ENCODE results near the gene RBM47.

RBM47 gene

DNA sequence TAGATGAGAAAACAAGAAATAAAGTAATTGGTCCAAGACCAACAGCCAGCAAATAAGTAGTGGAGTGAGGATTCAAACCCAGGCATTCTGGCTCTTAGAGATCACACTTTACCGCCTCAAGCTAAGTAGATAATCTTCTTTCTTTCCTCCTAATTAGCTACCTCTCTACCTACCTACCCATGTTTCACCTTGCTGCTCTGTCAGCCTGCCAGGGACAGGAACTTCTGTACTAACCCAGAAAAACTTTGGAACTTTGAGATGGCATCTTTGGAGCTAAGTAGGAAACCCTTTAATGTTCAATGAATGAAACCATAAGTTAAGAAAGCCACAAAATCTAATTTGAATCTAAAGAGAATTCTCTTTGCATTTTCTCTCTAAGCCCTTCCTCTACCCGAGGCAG is 149.4 kb downstream of the RBM47 start:
- no peak for TF ChIP-seq POLR2AphosphoS5 (IDR thresholded peaks at IDR 0.05; ENCODE audit: low read depth, low read length)
- TF ChIP-seq POU2F2 (IDR thresholded peaks at IDR 0.05; ENCODE audit: low read depth, low read length) = no peak
- TF ChIP-seq POLR2A (IDR thresholded peaks at IDR 0.05; ENCODE audit: low read depth, low read length) = no peak
- no peak for TF ChIP-seq TAF1 (IDR thresholded peaks at IDR 0.05; ENCODE audit: low read depth, low read length)

DNA sequence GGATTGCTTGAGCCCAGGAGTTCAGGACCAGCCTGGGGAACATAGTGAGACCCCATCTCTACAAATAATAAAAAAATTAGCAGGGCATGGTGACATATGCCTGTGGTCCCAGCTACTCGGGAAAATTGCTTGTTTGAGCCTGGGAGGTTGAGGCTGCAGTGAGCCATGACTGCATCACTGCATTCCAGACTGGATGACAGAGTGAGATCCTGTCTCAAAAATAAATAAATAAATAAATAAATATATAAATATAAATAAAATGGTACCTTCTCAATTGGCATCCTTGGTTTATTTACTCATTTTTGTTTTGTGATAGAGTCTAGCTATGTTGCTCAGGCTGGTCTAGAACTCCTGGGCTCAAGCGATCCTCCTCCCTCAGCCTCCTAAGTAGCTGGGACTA is 150.3 kb downstream of the RBM47 start:
- TF ChIP-seq POLR2A (IDR thresholded peaks at IDR 0.05; ENCODE audit: low read depth, low read length) = no peak
- no peak for TF ChIP-seq TAF1 (IDR thresholded peaks at IDR 0.05; ENCODE audit: low read depth, low read length)
- TF ChIP-seq POLR2AphosphoS5 (IDR thresholded peaks at IDR 0.05; ENCODE audit: low read depth, low read length) = no peak
- no peak for TF ChIP-seq PAX5 (IDR thresholded peaks at IDR 0.05; ENCODE audit: insufficient read depth, low read length, severe bottlenecking)
- no peak for TF ChIP-seq POU2F2 (IDR thresholded peaks at IDR 0.05; ENCODE audit: low read depth, low read length)
- TF ChIP-seq SPI1 (IDR thresholded peaks at IDR 0.05; ENCODE audit: low read depth, low read length) = no peak
- FAIRE-seq = no peak
- no peak for DNase-seq (ENCODE audit: insufficient read length, low spot score)

More for the DNA sequence above, 149.4 kb downstream of the RBM47 start:
- FAIRE-seq = no peak
- DNase-seq (ENCODE audit: insufficient read length, low spot score) = no peak

DNA sequence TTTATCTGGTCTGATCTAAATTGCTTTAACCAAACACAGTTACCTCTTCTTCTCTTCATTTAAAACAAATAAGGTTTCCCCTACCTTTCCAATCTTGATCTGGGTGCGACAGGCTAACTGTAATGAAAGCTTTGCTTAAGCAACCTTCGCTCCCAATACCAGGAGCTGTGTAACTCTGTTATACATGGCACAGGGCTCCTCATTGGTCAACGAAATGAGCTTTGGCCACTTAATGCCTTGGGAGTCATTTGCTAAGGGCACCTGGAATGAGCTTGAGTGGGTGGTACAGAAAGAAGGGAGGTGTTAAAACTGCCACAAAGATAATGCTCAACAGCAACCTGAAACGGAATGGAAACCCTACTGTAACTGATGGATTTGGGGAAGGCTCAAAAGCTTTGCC is 154.1 kb downstream of the RBM47 start:
- FAIRE-seq (peak; percentile 61), DNase-seq (ENCODE audit: insufficient read length, low spot score) (no peak)
- TF ChIP-seq POU2F2 (IDR thresholded peaks at IDR 0.05; ENCODE audit: low read depth, low read length) = no peak
- TF ChIP-seq TAF1 (IDR thresholded peaks at IDR 0.05; ENCODE audit: low read depth, low read length) = no peak
- TF ChIP-seq POLR2A (IDR thresholded peaks at IDR 0.05; ENCODE audit: low read depth, low read length) = no peak
- TF ChIP-seq PAX5 (IDR thresholded peaks at IDR 0.05; ENCODE audit: insufficient read depth, low read length, severe bottlenecking) = no peak
- no peak for TF ChIP-seq POLR2AphosphoS5 (IDR thresholded peaks at IDR 0.05; ENCODE audit: low read depth, low read length)
- no peak for TF ChIP-seq SPI1 (IDR thresholded peaks at IDR 0.05; ENCODE audit: low read depth, low read length)

DNA sequence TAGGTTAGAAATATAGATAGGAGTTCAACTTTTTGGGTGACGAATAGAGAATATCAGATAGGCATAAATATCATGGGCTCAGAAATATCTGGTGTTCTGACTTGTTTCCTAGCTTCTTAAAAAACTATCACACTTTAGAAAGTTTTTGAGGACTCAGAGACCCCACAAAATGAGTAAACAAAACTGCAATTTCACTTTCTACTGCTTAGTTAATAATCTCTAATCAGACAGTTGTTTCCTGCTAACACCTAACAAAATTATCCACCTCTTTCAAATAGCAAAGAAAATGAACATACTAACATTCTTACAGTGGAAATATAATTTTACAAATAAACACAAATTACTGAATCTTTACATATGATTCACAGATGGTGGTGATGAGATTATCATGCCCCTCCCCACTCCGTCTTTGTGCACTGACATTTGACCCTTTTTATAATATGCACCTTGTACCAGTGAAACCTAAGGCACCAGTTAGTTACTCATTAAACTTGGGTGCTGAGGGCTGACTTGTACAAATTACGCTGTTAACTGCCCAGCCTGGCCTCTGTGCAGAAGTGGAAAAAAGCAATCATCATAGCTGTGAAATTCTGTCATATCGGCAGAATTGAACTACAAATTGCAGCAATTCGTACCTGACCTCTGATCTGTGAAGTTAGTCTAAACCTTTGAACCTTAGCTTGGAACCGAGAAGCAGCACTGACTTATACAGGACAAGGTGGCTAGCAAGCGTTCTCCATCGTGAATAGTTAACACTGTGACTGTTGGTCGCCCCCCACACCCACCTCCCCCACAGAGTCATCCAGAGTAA is 155.9 kb downstream of the RBM47 start:
- peak; percentile 84 for FAIRE-seq
- no peak for DNase-seq (ENCODE audit: insufficient read length, low spot score)
- TF ChIP-seq TAF1 (IDR thresholded peaks at IDR 0.05; ENCODE audit: low read depth, low read length) (no peak), POU2F2 (IDR thresholded peaks at IDR 0.05; ENCODE audit: low read depth, low read length) (no peak), POLR2AphosphoS5 (IDR thresholded peaks at IDR 0.05; ENCODE audit: low read depth, low read length) (no peak), SPI1 (IDR thresholded peaks at IDR 0.05; ENCODE audit: low read depth, low read length) (no peak), PAX5 (IDR thresholded peaks at IDR 0.05; ENCODE audit: insufficient read depth, low read length, severe bottlenecking) (no peak), POLR2A (IDR thresholded peaks at IDR 0.05; ENCODE audit: low read depth, low read length) (no peak)

DNA sequence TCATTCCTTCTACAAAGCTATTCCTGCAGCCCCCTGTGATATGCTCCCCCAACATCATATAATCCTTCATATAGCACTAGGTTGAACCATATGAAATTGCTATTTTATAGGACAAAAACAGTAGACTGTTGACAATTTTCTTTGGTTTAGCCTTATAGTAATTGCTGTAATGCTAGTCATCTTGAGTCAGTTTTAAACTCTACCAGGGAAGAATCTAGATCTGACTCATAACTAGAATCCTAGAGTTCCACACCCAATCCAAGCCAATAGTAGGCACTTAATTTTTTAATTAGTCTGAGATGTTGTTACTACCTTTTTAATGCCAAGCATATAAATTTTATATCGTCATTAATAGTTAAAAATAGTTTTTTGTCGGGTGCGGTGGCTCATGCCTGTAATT is 157.7 kb downstream of the RBM47 start:
- TF ChIP-seq POU2F2 (IDR thresholded peaks at IDR 0.05; ENCODE audit: low read depth, low read length) (no peak), SPI1 (IDR thresholded peaks at IDR 0.05; ENCODE audit: low read depth, low read length) (no peak), POLR2A (IDR thresholded peaks at IDR 0.05; ENCODE audit: low read depth, low read length) (no peak), POLR2AphosphoS5 (IDR thresholded peaks at IDR 0.05; ENCODE audit: low read depth, low read length) (no peak), TAF1 (IDR thresholded peaks at IDR 0.05; ENCODE audit: low read depth, low read length) (no peak), PAX5 (IDR thresholded peaks at IDR 0.05; ENCODE audit: insufficient read depth, low read length, severe bottlenecking) (no peak)
- FAIRE-seq (no peak), DNase-seq (ENCODE audit: insufficient read length, low spot score) (no peak)

DNA sequence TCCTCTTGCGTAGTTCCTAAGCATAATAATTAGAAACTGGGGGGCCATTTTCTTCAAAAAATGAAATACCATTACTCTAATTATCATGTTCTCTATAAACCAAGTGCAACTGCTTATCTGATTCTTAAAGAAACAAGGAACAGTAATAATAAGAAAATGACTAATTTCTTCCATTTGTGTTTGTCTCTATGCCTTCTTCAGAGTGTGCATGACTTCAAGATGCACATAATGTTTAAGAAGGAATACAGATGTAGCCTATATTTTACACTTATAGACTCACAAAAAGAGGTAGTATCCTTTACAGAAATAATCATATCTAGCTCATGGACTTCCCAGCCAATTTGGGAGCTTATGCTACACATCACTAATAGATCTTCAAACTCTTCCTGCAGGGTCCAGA is 162.9 kb downstream of the RBM47 start:
- no peak for DNase-seq (ENCODE audit: insufficient read length, low spot score)
- TF ChIP-seq PAX5 (IDR thresholded peaks at IDR 0.05; ENCODE audit: insufficient read depth, low read length, severe bottlenecking) (no peak), TAF1 (IDR thresholded peaks at IDR 0.05; ENCODE audit: low read depth, low read length) (no peak), POU2F2 (IDR thresholded peaks at IDR 0.05; ENCODE audit: low read depth, low read length) (no peak), SPI1 (IDR thresholded peaks at IDR 0.05; ENCODE audit: low read depth, low read length) (no peak), POLR2A (IDR thresholded peaks at IDR 0.05; ENCODE audit: low read depth, low read length) (no peak), POLR2AphosphoS5 (IDR thresholded peaks at IDR 0.05; ENCODE audit: low read depth, low read length) (no peak)
- no peak for FAIRE-seq

DNA sequence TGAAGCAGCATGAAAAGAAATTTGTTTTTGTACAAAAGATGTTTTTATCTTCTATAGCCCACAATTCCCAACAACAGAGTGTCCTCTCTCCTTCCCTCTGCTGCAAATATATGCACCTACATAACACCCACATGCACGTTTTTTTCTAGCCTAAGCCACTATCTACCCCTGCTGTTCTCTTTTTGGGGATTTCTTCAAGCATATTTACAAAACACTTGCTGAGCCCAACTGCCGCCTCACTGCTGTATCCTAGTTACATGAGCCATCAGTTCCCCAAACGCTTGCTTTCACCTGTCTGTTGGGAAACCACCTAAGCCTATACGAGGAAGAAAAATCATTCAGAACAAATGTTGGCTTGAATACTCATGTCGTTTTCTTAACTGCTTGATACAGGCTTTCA is 167.3 kb downstream of the RBM47 start:
- FAIRE-seq (peak; percentile 93), DNase-seq (ENCODE audit: insufficient read length, low spot score) (peak; percentile 13)
- TF ChIP-seq POU2F2 (IDR thresholded peaks at IDR 0.05; ENCODE audit: low read depth, low read length) (peak; percentile 20; the same call in 1 of the 2 replicates), POLR2AphosphoS5 (IDR thresholded peaks at IDR 0.05; ENCODE audit: low read depth, low read length) (no peak), SPI1 (IDR thresholded peaks at IDR 0.05; ENCODE audit: low read depth, low read length) (peak; percentile 83)

DNA sequence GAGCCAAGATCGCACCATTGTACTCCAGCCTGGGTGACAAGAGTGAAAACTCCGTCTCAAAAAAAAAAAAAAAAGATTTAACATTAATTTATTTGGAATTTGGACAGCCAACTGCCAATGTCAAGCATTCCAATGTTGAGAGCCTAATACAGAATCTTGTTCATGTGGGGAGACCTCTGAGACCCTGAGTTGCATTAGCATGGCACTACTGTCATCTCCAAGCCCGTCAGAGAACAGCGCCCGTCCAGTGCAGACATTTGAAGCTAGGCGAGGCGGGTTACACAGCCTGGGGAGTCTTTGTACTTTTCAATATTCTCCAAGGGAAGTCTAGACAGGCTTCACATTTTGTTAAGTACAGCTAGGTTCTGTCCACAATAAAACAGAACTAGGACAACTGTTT is 167.8 kb downstream of the RBM47 start:
- DNase-seq (ENCODE audit: insufficient read length, low spot score) = no peak
- no peak for FAIRE-seq

DNA sequence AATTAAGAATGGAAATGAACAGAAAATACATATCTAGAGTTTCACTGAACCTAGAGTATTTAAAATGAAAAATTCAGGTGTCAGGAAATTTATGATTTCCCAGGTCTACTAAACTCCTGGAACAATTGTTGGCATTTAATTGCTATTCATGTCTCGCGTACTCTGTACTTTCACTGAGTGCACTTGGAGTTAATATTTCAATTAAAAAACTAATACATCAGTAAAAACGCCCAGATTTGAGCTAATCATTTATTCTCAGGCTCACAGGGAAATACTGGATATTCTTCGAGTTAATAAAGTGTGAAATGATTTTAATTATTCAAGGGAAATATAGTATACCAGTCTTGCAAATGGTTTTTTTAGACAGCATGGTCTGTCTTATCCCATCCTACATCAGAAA is 168.6 kb downstream of the RBM47 start:
- DNase-seq (ENCODE audit: insufficient read length, low spot score) (no peak), FAIRE-seq (no peak)
- TF ChIP-seq POLR2AphosphoS5 (IDR thresholded peaks at IDR 0.05; ENCODE audit: low read depth, low read length) = no peak
- no peak for TF ChIP-seq POLR2A (IDR thresholded peaks at IDR 0.05; ENCODE audit: low read depth, low read length)

More for the DNA sequence above, 167.8 kb downstream of the RBM47 start:
- TF ChIP-seq TAF1 (IDR thresholded peaks at IDR 0.05; ENCODE audit: low read depth, low read length) (no peak), POLR2A (IDR thresholded peaks at IDR 0.05; ENCODE audit: low read depth, low read length) (no peak), SPI1 (IDR thresholded peaks at IDR 0.05; ENCODE audit: low read depth, low read length) (no peak), POU2F2 (IDR thresholded peaks at IDR 0.05; ENCODE audit: low read depth, low read length) (no peak), PAX5 (IDR thresholded peaks at IDR 0.05; ENCODE audit: insufficient read depth, low read length, severe bottlenecking) (no peak), POLR2AphosphoS5 (IDR thresholded peaks at IDR 0.05; ENCODE audit: low read depth, low read length) (no peak)

DNA sequence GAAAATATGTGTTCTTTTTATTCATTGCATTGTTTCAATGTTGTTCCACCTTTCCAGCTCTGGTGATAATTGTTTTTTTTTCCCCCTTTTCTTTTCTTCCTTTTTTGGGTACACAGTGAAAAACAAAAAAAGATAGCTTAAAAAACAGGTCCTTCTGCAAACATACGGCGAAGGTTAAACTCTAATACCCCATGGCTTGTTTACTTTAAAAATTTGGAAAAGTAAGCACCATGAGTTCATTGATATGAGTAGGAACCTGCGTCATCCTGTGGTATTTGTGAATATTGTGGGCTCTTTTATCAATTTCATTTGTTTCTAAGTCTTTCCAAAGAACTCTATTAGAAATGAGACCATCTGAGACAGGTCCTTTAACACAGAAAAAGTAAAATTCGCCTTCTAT is 171.0 kb downstream of the RBM47 start:
- DNase-seq (ENCODE audit: insufficient read length, low spot score) = no peak
- TF ChIP-seq TAF1 (IDR thresholded peaks at IDR 0.05; ENCODE audit: low read depth, low read length) (no peak), POU2F2 (IDR thresholded peaks at IDR 0.05; ENCODE audit: low read depth, low read length) (no peak), SPI1 (IDR thresholded peaks at IDR 0.05; ENCODE audit: low read depth, low read length) (no peak), PAX5 (IDR thresholded peaks at IDR 0.05; ENCODE audit: insufficient read depth, low read length, severe bottlenecking) (no peak), POLR2AphosphoS5 (IDR thresholded peaks at IDR 0.05; ENCODE audit: low read depth, low read length) (no peak), POLR2A (IDR thresholded peaks at IDR 0.05; ENCODE audit: low read depth, low read length) (no peak)
- no peak for FAIRE-seq
